Osteocyte (in vitro differentiated cells): ENCODE data around the gene ZNF564. TPM values are rescaled to one million over a fixed set of nuclear protein-coding genes. Genes with fewer than 3 reads are reported as not detected.
"Not testable (repeated sequence)": the region's sequence is repeated elsewhere in the genome, so short reads cannot be mapped to it uniquely, and the experiment has no call there.

Experiments used
- DNase-seq: peaks from one replicate; pipeline ENCODE4 v3.0.0; 2021; ENCODE audit warnings: mixed read lengths; ENCODE audit not compliant: unreplicated experiment; ENCODE audit errors: extremely low spot score
- H3K27ac Mint-ChIP-seq: one replicate; pipeline ENCODE4 v1.8.0; 2021; ENCODE audit warnings: mild to moderate bottlenecking, mixed read lengths; ENCODE audit not compliant: unreplicated experiment
- H3K27me3 Mint-ChIP-seq: one replicate; pipeline ENCODE4 v1.8.0; 2021; ENCODE audit warnings: mixed read lengths; ENCODE audit not compliant: unreplicated experiment
- H3K36me3 Mint-ChIP-seq: one replicate; pipeline ENCODE4 v1.8.0; 2021; ENCODE audit warnings: mixed read lengths; ENCODE audit not compliant: unreplicated experiment
- H3K4me1 Mint-ChIP-seq: one replicate; pipeline ENCODE4 v1.8.0; 2021; ENCODE audit warnings: mixed read lengths; ENCODE audit not compliant: unreplicated experiment
- H3K4me3 Mint-ChIP-seq: one replicate; pipeline ENCODE4 v1.8.0; 2021; ENCODE audit warnings: mild to moderate bottlenecking, moderate library complexity, mixed read lengths; ENCODE audit not compliant: unreplicated experiment
- H3K9me3 Mint-ChIP-seq: one replicate; pipeline ENCODE4 v1.8.0; 2021; ENCODE audit warnings: mixed read lengths; ENCODE audit not compliant: unreplicated experiment
- total RNA-seq: library from RNA; stranded (reverse); gene quantifications from 2 replicates; pipeline ENCODE4 v1.2.1, GENCODE V29; 2021
- TF ChIP-seq, protein P1 (sequence below): fragments of 200-600 bp; sonication (generic); IDR thresholded peaks from 2 replicates; pipeline ENCODE4 v1.5.0; 2021; ENCODE audit warnings: antibody characterized with exemption, mild to moderate bottlenecking, moderate library complexity

The ZNF564 gene
- total RNA-seq, 1 donor from 2014 or later: 10.7 TPM

DNA sequence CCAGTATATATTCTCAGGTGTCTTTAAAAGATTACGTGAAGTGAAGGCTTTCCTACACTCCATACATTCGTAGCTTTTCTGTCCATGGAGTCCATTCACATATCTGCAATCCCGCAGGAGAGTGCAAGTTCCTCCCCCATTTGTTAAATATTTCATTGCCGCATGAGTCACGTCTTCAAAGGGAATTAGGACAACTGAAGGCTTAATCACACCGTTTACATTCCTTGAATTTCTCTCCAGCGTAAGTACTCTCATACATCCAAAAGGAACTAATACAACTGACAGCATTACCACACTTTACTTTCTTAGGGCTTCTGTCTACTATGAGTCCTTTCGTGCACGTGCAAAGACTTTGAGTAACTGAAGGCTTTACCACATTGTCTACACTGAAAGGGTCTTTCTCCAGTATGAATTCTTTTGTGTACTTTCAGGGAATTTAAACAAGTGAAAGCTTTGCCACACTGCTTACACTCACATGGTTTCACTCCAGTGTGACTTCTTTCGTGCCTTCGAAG is 29.0 kb upstream of the ZNF564 start:
- Mint-ChIP-seq H3K4me1 (no peaks in the 10 kb centered on the region), H3K9me3 (peaks cover 37% of the 10 kb centered on the region), H3K27ac (no peak overlapping the region), H3K27me3 (no peaks in the 10 kb centered on the region), H3K4me3 (no peak overlapping the region), H3K36me3 (peaks cover 64% of the 10 kb centered on the region)
- peak; percentile 1 for DNase-seq
- TF ChIP-seq, protein P1, sequence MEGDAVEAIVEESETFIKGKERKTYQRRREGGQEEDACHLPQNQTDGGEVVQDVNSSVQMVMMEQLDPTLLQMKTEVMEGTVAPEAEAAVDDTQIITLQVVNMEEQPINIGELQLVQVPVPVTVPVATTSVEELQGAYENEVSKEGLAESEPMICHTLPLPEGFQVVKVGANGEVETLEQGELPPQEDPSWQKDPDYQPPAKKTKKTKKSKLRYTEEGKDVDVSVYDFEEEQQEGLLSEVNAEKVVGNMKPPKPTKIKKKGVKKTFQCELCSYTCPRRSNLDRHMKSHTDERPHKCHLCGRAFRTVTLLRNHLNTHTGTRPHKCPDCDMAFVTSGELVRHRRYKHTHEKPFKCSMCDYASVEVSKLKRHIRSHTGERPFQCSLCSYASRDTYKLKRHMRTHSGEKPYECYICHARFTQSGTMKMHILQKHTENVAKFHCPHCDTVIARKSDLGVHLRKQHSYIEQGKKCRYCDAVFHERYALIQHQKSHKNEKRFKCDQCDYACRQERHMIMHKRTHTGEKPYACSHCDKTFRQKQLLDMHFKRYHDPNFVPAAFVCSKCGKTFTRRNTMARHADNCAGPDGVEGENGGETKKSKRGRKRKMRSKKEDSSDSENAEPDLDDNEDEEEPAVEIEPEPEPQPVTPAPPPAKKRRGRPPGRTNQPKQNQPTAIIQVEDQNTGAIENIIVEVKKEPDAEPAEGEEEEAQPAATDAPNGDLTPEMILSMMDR: no peak

DNA sequence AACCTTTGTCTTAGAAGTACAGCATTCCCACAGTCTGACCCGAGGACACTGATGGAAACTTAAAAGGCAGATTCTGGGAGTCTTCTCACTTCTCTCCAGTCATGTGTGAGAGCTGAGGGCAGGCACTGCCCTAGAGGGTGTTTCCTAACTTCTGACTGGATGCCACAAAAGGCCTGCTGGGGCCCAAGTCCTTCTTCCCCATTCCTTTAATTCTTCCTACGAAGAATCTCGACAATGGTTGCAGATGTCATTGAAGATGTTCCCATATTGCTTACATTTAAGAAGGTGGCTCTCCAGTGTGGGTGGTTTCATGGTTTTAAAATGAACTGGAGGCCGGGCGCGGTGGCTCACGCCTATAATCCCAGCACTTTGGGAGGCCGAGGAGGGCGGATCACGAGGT is 27.4 kb upstream of the ZNF564 start:
- Mint-ChIP-seq H3K4me1 (no peaks in the 10 kb centered on the region), H3K4me3 (no peak overlapping the region), H3K36me3 (peaks cover 69% of the 10 kb centered on the region), H3K9me3 (peaks cover 41% of the 10 kb centered on the region), H3K27me3 (no peaks in the 10 kb centered on the region), H3K27ac (no peak overlapping the region)
- TF ChIP-seq, protein P1: no peak
- DNase-seq: no peak

DNA sequence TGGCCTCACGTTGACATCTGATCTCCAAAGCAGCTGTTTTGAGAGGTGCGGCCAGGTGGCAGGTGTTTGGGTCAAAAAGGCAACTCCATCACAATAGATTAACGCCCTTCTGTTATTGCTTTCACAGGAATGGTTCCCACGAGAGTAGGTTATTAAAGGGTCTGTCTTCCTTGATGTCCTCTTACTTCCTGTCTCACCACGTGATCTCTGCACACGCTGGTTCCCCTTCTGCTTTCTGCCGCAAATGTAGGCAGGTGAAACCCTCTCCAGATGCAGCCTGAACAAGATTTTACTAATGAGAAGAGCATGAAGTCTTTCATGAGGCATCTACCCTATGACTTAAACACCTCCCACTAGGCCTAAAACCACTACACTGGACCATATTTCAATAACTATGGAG is 22.8 kb upstream of the ZNF564 start:
- H3K9me3 Mint-ChIP-seq: peaks cover 27% of the 10 kb centered on the region
- H3K27ac Mint-ChIP-seq: no peak overlapping the region
- H3K27me3 Mint-ChIP-seq: no peaks in the 10 kb centered on the region
- H3K36me3 Mint-ChIP-seq: peaks cover 30% of the 10 kb centered on the region
- TF ChIP-seq, protein P1: no peak
- DNase-seq: peak; percentile 15
- no peak overlapping the region for H3K4me3 Mint-ChIP-seq
- no peaks in the 10 kb centered on the region for H3K4me1 Mint-ChIP-seq

DNA sequence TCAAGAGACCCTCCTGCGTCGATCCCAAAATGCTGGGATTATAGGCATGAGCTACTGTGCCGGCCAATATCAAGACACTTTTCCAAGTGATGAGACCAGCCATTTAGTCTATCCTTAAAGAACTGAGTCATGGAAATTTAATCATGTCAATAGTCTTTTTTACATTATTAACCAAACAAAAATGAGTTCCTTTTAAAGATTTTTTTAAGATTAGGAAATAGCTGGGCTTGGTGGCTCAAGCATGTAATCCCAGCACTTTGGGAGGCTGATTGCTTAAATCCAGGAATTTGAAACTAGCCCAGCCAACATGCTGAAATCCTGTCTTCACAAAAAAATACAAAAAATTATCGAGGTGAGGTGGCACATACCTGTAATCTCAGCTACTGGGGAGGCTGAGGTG is 16.7 kb upstream of the ZNF564 start:
- H3K36me3 Mint-ChIP-seq: no peaks in the 10 kb centered on the region
- H3K27me3 Mint-ChIP-seq: no peaks in the 10 kb centered on the region
- peak; percentile 3 for DNase-seq
- no peak overlapping the region for H3K27ac Mint-ChIP-seq
- H3K4me3 Mint-ChIP-seq: no peak overlapping the region
- TF ChIP-seq, protein P1: no peak
- H3K4me1 Mint-ChIP-seq: peaks cover 4% of the 10 kb centered on the region
- H3K9me3 Mint-ChIP-seq: no peaks in the 10 kb centered on the region

DNA sequence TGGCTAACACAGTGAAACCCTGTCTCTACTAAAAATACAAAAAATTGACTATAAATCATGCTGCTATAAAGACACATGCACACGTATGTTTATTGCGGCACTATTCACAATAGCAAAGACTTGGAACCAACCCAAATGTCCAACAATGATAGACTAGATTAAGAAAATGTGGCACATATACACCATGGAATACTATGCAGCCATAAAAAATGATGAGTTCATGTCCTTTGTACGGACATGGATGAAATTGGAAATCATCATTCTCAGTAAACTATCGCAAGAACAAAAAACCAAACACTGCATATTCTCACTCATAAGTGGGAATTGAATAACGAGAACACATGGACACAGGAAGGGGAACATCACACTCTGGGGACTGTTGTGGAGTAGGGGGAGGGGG is 15.1 kb upstream of the ZNF564 start:
- not testable (repeated sequence) for H3K27me3 Mint-ChIP-seq, DNase-seq

More for the DNA sequence above, 15.1 kb upstream of the ZNF564 start:
- H3K36me3 Mint-ChIP-seq, H3K4me1 Mint-ChIP-seq, H3K9me3 Mint-ChIP-seq, H3K4me3 Mint-ChIP-seq, H3K27ac Mint-ChIP-seq: not testable (repeated sequence)
